Tibial nerve (tissue), 3 donors: Measurements from ENCODE around the gene CHRNA4.

ENCODE experiments used
- CTCF ChIP-seq, 5 experiments: fragments of 200-600 bp in 3 of 5; fragments of 450-650 bp in 2 of 5; sonication (generic) in 3 of 5; IDR thresholded peaks; one replicate each; pipeline ENCODE4 v1.5.1; 2016 to 2019; ENCODE audit warnings: antibody characterized with exemption in 5 of 5, mild to moderate bottlenecking in 3 of 5, moderate library complexity in 2 of 5
- POLR2A ChIP-seq, 2 donors: fragments of 450-650 bp; IDR thresholded peaks; one replicate each; pipeline ENCODE4 v1.6.1; 2017; ENCODE audit warnings: antibody characterized with exemption in 2 of 2, mild to moderate bottlenecking in 2 of 2, moderate library complexity in 2 of 2

DNA sequence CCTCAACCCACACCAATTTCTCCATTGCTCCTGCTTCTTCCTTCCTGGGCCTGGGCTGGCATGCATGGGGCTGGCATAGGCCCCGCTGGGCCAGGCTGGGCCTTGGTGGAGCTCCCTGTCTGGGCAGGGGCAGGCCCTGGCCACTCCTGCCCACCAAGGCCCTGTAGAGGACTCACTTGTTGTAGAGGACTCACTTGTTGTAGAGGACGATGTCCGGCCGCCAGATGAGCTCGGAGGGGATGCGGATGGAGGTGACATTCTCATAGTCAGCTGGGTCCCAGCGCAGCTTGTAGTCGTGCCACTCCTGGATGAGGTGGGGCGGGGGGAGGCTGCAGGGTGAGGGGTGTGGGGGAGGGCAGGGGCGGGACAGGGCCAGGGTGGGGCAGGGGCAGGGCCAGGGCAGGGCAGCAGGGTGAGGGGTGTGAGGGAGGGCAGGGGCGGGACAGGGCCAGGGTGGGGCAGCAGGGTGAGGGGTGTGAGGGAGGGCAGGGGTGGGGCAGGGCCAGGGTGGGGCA is 5.3 kb downstream of the CHRNA4 start:
- TF ChIP-seq POLR2A (IDR thresholded peaks at IDR 0.05) (no peak), CTCF (IDR thresholded peaks at IDR 0.05) (no peak)
